HG03045 (cell line): ENCODE results near the gene RAP1A.

Experiments
- ATAC-seq: cut with Tn5 transposase; IDR thresholded peaks from one replicate; pipeline ENCODE4 v1.9.1; 2021; ENCODE audit warnings: mild to moderate bottlenecking, moderate library complexity; ENCODE audit not compliant: unreplicated experiment

Gene RAP1A

GRCh38 chr1:111619635-111620440, at the start of gene RAP1A:
TSS of gene RAP1A (plus strand) at chr1:111619789. CDS start at chr1:111691361, 71,572 bp downstream.
- ATAC-seq: peak; percentile 74

- ATAC-seq: no peak
Observed at GRCh38 chr1:111569913-111570312, 49.7 kb upstream of the RAP1A start.

GRCh38 chr1:111570781-111571181, 48.8 kb upstream of the RAP1A start:
- ATAC-seq: no peak

DNA sequence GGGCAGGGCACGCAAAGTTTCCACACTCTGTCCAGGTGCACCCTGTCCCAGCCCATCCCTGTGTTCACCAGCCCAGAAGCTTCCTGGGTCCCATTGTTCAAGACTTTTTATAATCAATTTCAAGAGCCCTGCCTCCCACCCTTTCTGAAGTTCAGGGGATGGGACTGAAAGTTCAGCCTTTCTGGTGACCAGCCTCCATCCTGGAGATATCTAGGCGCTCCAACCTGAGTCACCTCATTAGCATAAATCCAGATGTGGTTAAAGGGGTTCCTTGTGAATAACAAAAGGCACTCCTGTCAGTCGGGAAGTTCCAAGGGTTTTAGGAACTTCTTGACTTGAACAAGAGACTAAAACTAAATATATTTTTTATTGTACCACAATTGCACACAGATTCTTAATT, 48.4 kb upstream of the RAP1A start:
- no peak for ATAC-seq

- no peak for ATAC-seq
Observed at GRCh38 chr1:111571987-111572386, 47.6 kb upstream of the RAP1A start.

DNA sequence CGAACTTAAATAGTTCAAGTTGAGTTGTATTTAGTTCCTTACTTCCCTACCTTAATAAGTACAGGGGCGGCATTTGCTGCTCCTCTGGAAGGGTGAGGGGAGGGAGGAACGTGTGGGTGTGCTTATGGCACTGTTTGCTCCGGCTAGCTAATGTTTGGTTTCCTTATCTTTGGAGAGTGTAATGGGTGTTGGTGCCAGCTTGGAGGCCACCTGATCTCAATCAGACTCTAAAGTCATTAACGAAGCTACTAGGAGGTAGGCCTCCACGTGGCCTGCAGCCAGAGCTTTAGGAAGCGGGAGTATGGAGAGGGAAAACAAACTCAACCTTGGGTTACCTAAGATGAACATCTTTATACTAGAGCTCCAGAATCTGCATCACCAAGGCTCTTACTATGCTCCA, 43.0 kb upstream of the RAP1A start:
- no peak for ATAC-seq

DNA sequence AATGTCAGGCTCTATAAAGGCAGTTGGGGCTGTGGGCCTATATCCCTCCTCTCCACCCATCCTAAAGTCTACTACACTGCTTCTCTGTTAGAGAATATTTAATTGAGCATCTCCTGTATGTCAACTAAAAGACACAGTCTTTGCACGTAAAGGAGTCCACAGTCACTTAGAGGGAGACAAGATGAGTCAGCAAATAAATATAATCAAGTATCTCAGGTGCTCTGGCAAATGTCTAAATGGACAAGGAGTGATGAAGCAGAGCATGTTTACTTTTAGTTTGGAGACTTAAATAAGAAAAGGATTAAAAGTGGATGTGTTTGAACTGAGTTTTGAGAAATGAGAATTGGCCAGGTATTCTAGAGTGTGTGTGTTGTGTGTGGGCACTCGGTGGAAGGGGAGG, 41.8 kb upstream of the RAP1A start:
- no peak for ATAC-seq

- ATAC-seq: no peak
Observed at GRCh38 chr1:111581166-111581565, 38.4 kb upstream of the RAP1A start.

GRCh38 chr1:111582016-111582415, 37.6 kb upstream of the RAP1A start:
- no peak for ATAC-seq

DNA sequence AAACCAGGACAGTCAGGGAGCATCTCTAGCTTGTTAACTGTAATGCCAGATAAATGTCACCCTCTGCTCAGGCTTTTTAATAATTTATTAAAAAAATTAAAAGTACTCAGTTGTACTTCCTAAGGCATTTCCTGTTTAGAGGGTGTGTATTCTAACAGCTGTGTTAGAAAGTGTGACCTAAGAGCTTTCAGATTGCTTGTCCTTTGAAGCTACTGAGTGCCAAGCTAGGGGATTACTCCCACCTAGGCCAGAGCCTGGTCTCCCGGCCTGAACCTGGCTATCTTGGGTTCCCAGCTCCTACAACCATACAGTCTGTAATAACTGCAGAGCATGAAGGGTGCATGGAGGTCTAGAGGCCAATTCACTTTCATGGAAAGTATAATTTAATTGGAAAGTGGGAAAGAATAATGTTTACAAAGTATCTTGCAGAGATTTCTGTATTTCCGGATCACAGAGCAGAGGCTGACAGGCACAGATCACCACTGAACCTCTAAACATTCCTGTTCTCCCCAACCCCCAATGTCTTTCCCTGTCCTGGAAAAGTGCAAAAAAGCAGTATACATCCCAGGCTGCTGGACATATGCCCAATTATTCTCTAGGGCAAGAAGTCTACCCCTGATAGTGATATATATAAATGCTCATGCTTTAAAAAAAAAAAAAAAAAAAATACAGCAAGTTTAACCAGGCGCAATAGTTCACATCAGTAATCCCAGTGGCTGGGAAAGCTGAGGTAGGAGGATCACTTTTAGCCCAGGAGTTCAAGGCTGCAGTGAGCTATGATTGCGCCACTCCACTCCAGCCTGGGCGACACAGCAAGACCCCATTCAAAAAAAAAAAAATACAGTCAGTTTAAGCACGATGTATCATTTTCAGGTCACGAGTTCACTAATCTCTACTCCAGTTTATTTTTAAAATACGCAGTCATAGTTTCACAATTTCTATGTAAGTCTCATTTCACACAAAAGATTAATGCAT, 36.7 kb upstream of the RAP1A start:
- ATAC-seq: no peak

GRCh38 chr1:111585447-111586086, 34.0 kb upstream of the RAP1A start:
- no peak for ATAC-seq

DNA sequence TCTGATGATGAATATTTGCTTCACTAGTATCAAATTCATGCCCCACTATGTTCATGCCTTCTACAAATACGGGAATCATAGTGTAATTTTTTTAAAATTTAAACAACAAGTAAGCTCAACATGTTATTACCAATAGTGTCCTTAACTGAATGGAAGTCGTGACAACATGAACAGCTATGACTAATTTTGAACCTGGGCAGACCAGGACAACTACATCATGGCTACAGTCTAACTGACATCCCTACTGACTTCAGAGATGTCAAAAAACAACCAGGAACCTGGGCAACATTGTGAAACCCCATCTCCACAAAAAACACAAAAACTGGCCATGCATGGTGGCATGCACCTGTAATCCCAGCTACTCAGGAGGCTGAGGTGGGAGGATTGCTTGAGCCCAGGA, 33.5 kb upstream of the RAP1A start:
- ATAC-seq: no peak

GRCh38 chr1:111587509-111588174, 31.9 kb upstream of the RAP1A start:
- ATAC-seq: no peak

DNA sequence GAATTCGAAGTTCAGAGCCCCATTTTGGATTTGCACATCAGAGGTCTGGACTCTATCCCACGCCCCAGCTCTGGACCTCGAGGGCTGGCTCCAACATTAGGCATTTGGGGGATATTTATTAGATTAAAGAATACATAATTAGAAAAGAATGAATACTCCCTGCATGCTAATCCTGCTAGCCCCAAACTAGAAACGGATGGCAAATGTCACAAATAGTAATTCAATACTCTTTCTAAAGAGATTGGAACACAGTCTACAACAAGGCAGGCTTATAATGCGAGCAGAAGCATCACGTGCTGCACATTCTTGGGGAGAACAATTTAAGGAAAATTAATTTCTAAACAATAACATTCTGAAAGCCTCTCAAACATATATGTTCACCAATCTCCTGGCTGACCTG, 27.7 kb upstream of the RAP1A start:
- ATAC-seq: no peak

DNA sequence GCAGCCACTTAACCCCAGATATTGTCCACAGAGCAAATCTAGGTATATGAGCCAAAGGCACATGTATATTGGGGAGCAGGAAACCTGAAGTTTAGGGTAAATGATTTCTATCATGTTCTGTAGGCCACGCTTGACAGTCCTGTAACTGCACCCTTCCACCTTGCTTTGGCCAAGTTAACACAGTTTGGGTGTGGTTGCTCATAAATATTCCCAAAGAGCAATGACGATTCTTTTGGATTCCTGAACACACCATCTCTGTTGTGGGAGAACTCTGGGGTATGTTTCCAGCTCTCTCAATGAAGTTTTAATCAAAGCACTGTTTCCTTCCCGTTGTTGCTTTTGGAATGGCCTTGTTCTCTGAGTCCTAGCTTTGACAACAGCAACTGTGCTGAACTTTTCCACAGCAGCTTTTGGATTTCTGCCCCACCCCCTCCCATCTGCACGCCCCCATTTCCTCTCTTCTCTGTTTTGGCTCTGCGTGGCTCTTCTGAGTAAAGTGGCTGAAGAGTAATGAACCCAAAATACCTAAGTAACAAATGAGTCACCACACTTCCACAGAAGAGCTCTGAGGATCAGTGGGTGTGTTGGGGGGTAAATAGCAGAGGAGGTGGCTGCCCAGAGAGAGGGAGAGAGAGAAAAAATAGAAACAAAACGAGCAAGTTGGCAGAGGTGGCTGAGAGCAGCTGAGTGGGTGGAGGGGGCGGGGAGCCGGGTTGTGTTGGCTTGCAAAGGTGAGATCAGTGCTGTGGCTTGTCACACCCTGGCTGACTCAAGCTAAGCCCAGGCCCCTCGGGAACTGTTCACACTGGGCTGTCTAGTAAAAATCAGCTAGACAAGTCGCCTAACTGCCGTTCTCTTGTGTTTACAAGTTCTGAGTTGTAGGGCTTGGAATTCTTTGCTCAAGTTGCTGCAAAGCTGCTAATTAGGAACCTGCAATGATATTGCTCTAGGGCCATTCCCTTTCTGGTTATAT, 26.9 kb upstream of the RAP1A start:
- peak; percentile 80 for ATAC-seq

DNA sequence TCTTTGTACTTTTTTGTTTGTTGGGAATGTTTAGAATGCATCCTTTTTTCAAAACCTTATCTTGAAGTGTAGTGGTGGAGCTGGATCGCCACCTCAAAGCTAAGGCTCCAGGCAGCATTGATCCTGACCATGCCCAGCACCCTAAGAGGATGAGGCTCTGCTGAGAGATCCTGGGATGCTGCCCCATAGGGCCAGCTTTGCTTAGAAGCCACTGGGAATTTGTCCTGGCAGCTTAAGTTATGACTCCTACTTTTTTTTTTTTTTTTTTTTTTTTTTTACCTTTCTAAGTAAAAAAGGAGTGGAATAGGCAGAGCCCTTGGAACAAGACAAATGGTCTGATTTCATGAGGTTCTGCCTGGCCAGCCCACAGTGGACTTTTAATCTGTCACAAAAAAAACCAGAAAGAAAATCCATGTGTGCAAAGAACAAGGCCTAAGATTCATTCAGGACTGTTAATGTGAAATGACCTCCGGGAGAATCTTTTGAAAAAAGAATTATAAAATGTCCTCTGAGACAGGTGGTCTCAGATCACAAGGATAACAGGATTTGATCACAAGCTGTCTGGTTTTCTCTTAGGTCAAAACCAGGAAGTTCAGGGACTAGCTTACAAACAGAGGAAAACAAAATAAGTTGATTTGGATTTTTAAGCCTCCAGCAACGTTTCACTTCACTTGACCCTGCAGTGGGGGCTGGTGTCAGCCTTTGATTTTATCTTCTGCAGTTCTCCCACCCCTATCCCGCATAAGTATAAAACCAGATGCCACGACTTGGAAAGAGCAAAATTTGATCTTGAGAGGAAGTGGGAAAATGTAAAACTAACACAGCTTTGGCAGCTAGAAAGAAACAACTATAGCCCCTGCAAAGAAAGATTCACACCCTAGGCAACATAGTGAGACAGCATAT, 25.9 kb upstream of the RAP1A start:
- ATAC-seq: no peak

DNA sequence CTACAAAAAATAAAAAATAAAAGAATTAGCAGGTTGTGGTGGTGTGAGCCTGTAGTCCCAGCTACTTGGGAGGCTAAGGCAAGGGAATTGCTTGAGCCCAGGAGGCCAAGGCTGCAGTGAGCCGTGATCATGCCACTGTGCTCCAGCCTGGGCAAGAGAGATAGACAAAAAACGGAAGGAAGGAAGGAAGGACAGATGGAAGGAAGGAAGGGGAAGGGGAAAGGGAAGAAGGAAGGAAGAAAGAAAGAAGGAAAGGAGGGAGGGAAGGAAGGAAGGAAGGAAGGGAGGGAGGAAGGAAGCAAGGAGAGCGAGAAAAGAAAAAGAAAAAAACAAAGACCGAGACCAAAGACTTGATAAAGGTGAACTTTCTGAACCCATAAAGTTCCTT, 25.3 kb upstream of the RAP1A start:
- ATAC-seq: no peak

DNA sequence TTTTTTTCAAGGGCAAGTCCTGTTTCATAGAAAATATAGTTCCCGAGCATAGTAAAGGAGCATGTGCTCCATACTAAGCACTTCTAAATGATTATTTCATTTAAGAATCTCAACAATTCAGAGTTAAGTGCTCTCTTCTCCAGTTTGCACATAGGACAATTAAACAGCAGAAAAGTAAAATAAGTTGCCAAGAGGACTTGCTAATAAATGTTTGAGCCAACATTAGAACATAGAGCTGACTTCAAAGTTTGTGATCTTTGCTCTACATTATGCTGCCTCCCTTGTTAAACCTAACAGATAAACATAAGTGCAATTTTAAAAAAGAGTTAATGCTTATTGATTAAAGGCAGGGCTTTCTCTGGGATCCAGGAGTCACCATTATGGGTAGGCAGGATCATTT, 23.8 kb upstream of the RAP1A start:
- ATAC-seq: no peak

DNA sequence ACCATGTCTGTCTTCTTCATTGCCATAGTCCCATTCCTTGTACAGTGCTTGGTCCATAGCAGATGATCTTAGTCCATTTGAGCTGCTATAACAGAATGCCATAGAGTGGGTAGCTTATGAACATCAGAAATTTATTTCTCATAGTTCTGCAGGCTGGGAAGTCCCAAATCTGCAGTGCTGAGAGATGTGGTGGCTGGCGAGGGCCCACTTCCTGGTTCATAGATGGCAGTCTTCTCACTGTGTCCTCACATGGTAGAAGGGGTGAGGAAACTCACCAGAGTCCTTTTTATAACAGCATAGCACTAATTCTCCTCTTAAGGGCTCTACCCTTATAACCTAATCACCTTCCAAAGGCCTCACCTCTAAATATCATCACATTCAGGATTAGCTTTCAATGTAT, 23.1 kb upstream of the RAP1A start:
- no peak for ATAC-seq
